ENCODE data around the gene MAP3K8.

The MAP3K8 gene

DNA sequence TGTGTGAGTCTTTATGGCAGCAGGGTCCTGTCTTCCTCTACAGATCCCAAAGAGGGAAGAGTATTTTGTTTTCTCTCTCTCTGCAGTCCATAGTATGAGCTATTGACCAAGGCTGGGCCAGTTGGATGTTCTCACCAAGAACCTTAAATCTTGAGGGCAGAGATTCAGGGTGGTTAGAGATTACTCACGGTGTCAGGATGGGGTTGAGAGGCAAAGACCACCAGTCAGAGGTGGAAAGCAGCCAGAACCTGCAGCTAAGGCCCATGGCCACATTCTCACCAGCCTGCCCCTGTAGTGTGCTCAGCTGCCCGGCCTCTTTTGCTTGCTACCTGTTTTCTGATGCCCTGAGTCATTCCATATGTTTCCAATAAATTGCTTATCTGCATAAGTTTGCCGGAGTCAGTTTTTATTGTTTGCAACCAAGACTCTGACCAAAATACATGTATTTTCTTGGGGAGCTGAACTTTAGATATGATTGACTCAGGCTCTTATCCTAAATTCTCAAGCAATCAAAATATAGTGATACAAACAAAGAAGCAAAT lies 67.0 kb downstream of the MAP3K8 start:
- peak; percentile 57 for ATAC-seq
- TF ChIP-seq CSRNP3 (CRISPR knock-in tag; IDR thresholded peaks at IDR 0.05), result no peak
- no peak for TF ChIP-seq ISL1 (CRISPR knock-in tag; IDR thresholded peaks at IDR 0.05)
- no peak for TF ChIP-seq POU6F1 (CRISPR knock-in tag; IDR thresholded peaks at IDR 0.05; ENCODE audit: borderline replicate concordance, low read depth)
- no peak for TF ChIP-seq ARNTL (CRISPR knock-in tag; IDR thresholded peaks at IDR 0.05; ENCODE audit: borderline replicate concordance, low read depth)
- TF ChIP-seq ZNF8 (CRISPR knock-in tag; IDR thresholded peaks at IDR 0.05), result no peak
- TF ChIP-seq SNAI2 (CRISPR knock-in tag; IDR thresholded peaks at IDR 0.05), result no peak
- no peak for TF ChIP-seq ZC3H10 (CRISPR knock-in tag; IDR thresholded peaks at IDR 0.05)
- no peak for TF ChIP-seq OSR1 (CRISPR knock-in tag; IDR thresholded peaks at IDR 0.05)
- TF ChIP-seq ZNF565 (CRISPR knock-in tag; conservative IDR thresholded peaks at IDR 0.05; ENCODE audit: low read depth), result no peak
- no peak for TF ChIP-seq CSDC2 (CRISPR knock-in tag; IDR thresholded peaks at IDR 0.05)
- no peak for TF ChIP-seq CREB5 (CRISPR knock-in tag; IDR thresholded peaks at IDR 0.05; ENCODE audit: low read depth)
- TF ChIP-seq TOX (CRISPR knock-in tag; IDR thresholded peaks at IDR 0.05; ENCODE audit: borderline replicate concordance), result no peak
- no peak for TF ChIP-seq ZFP30 (CRISPR knock-in tag; IDR thresholded peaks at IDR 0.05)
- TF ChIP-seq, protein P1, sequence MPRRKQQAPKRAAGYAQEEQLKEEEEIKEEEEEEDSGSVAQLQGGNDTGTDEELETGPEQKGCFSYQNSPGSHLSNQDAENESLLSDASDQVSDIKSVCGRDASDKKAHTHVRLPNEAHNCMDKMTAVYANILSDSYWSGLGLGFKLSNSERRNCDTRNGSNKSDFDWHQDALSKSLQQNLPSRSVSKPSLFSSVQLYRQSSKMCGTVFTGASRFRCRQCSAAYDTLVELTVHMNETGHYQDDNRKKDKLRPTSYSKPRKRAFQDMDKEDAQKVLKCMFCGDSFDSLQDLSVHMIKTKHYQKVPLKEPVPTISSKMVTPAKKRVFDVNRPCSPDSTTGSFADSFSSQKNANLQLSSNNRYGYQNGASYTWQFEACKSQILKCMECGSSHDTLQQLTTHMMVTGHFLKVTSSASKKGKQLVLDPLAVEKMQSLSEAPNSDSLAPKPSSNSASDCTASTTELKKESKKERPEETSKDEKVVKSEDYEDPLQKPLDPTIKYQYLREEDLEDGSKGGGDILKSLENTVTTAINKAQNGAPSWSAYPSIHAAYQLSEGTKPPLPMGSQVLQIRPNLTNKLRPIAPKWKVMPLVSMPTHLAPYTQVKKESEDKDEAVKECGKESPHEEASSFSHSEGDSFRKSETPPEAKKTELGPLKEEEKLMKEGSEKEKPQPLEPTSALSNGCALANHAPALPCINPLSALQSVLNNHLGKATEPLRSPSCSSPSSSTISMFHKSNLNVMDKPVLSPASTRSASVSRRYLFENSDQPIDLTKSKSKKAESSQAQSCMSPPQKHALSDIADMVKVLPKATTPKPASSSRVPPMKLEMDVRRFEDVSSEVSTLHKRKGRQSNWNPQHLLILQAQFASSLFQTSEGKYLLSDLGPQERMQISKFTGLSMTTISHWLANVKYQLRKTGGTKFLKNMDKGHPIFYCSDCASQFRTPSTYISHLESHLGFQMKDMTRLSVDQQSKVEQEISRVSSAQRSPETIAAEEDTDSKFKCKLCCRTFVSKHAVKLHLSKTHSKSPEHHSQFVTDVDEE (CRISPR knock-in tag; IDR thresholded peaks at IDR 0.05), result no peak
- TF ChIP-seq, protein P2, sequence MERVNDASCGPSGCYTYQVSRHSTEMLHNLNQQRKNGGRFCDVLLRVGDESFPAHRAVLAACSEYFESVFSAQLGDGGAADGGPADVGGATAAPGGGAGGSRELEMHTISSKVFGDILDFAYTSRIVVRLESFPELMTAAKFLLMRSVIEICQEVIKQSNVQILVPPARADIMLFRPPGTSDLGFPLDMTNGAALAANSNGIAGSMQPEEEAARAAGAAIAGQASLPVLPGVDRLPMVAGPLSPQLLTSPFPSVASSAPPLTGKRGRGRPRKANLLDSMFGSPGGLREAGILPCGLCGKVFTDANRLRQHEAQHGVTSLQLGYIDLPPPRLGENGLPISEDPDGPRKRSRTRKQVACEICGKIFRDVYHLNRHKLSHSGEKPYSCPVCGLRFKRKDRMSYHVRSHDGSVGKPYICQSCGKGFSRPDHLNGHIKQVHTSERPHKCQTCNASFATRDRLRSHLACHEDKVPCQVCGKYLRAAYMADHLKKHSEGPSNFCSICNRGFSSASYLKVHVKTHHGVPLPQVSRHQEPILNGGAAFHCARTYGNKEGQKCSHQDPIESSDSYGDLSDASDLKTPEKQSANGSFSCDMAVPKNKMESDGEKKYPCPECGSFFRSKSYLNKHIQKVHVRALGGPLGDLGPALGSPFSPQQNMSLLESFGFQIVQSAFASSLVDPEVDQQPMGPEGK (CRISPR knock-in tag; IDR thresholded peaks at IDR 0.05; ENCODE audit: borderline replicate concordance), result no peak
- TF ChIP-seq ZFP3 (CRISPR knock-in tag; IDR thresholded peaks at IDR 0.05), result no peak
- no peak for TF ChIP-seq PPARA (CRISPR knock-in tag; IDR thresholded peaks at IDR 0.05; ENCODE audit: borderline replicate concordance)
- no peak for TF ChIP-seq TCF4 (CRISPR knock-in tag; IDR thresholded peaks at IDR 0.05; ENCODE audit: borderline replicate concordance)

DNA sequence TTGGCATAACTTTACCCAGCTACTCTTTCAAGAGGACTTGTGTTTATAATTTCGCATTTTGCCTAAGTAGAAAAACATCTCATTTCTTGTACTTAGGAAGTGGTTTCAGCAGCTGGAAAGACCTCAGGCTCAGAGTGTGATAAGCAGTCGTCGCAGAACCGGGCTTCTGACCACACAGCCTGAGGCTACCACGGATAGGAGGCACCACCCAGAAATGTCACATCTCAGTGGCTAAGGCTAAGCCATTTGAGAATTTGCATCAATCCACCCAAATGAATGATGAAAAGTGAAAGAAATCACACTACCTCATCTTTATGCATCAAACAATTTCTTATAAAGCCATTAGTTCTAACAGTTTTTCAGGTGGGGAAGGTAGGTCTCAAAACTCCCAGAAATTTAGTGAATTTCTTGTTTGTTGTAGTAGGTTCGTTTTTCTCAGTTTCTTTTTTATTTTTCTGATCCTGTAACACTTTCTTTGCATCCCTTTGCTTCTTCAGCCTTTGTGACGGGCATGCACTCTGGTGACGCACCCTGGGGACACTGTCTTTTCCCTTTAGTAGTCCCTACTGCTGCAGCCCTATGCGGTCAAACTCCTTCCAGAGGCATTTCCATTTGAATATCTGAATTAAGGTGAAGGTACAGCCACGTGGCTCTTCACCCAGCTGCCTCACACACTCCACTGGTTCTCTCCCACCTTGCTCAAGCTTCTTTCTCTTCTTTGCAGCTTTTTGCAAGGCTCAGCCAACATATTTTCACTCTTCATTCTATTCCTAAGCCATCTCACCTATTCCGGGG lies 68.5 kb downstream of the MAP3K8 start:
- TF ChIP-seq, protein P2 (CRISPR knock-in tag; IDR thresholded peaks at IDR 0.05; ENCODE audit: borderline replicate concordance), result no peak
- TF ChIP-seq CSRNP3 (CRISPR knock-in tag; IDR thresholded peaks at IDR 0.05) (no peak), ZNF70 (CRISPR knock-in tag; IDR thresholded peaks at IDR 0.05) (no peak), ISL1 (CRISPR knock-in tag; IDR thresholded peaks at IDR 0.05) (no peak)
- no peak for ATAC-seq

Data from SK-N-SH treated with all-trans-retinoic acid at 6 μM for 48 hours (cell line).